Neutrophil (primary cell): ENCODE data around the gene RANBP9.

Experiments
- H3K27ac ChIP-seq: fragments of 200-600 bp; sonication (generic); 2 replicates; pipeline ENCODE4 v1.5.1; 2016; ENCODE audit warnings: mild to moderate bottlenecking, moderate library complexity
- H3K27me3 ChIP-seq: fragments of 200-600 bp; sonication (generic); 2 replicates; pipeline ENCODE4 v1.6.0; 2016; ENCODE audit warnings: mild to moderate bottlenecking
- H3K36me3 ChIP-seq: fragments of 200-600 bp; sonication (generic); 2 replicates; pipeline ENCODE4 v1.5.1; 2017
- H3K4me1 ChIP-seq, 2 experiments: fragments of 200-600 bp in 1 of 2; sonication (generic) in 1 of 2; 1 replicate in 1 of 2; 2 replicates in 1 of 2; pipeline versions ENCODE4 v1.5.1 to v1.6.1; 2013 to 2016; ENCODE audit warnings: low read depth in 1 of 2, low read length in 1 of 2, mild to moderate bottlenecking in 1 of 2, moderate library complexity in 1 of 2; ENCODE audit not compliant: control insufficient read depth in 1 of 2, insufficient read depth in 1 of 2
- H3K4me3 ChIP-seq, 2 experiments: fragments of 200-600 bp in 1 of 2; sonication (generic) in 1 of 2; 1 replicate in 1 of 2; 2 replicates in 1 of 2; pipeline ENCODE4 v1.5.1; 2013 to 2016; ENCODE audit warnings: low read depth in 1 of 2, low read length in 1 of 2, mild to moderate bottlenecking in 1 of 2, moderate library complexity in 1 of 2
- H3K9me3 ChIP-seq: fragments of 200-600 bp; sonication (generic); 2 replicates; pipeline ENCODE4 v1.5.1; 2016
- CTCF ChIP-seq: fragments of 200-600 bp; sonication (generic); IDR thresholded peaks from 2 replicates; pipeline ENCODE4 v1.5.1; 2016; ENCODE audit warnings: antibody characterized with exemption

RANBP9 gene

GRCh38 chr6:13729891-13730290 lies 18.3 kb upstream of the RANBP9 start:
- Histone ChIP-seq H3K9me3 (no peaks in the 10 kb centered on the region), H3K4me3 (no peak overlapping the region), H3K4me1 (no peaks in the 10 kb centered on the region), H3K27ac (no peak overlapping the region), H3K27me3 (no peaks in the 10 kb centered on the region), H3K36me3 (no peaks in the 10 kb centered on the region)
- TF ChIP-seq CTCF = no peak

GRCh38 chr6:13725570-13725969 lies 13.9 kb upstream of the RANBP9 start:
- no peaks in the 10 kb centered on the region for H3K27me3 ChIP-seq
- TF ChIP-seq CTCF = no peak
- H3K9me3 ChIP-seq = no peaks in the 10 kb centered on the region
- H3K36me3 ChIP-seq = no peaks in the 10 kb centered on the region
- H3K27ac ChIP-seq = no peak overlapping the region
- peaks cover 0 to 4% of the 10 kb centered on the region in 2 experiments for H3K4me1 ChIP-seq
- H3K4me3 ChIP-seq = no peak overlapping the region

- no peak for TF ChIP-seq CTCF
- no peaks in the 10 kb centered on the region for H3K36me3 ChIP-seq
- no peaks in the 10 kb centered on the region for H3K27me3 ChIP-seq
- no peak overlapping the region for H3K27ac ChIP-seq
- no peak overlapping the region for H3K4me3 ChIP-seq
- peaks cover 0 to 4% of the 10 kb centered on the region in 2 experiments for H3K4me1 ChIP-seq
- no peaks in the 10 kb centered on the region for H3K9me3 ChIP-seq
These were observed 13.4 kb upstream of the RANBP9 start for GRCh38 chr6:13725052-13725451.

- TF ChIP-seq CTCF = no peak
- no peaks in the 10 kb centered on the region for H3K36me3 ChIP-seq
- H3K4me3 ChIP-seq = no peak overlapping the region
- no peaks in the 10 kb centered on the region for H3K9me3 ChIP-seq
- no peak overlapping the region for H3K27ac ChIP-seq
- peaks cover 0 to 4% of the 10 kb centered on the region in 2 experiments for H3K4me1 ChIP-seq
- H3K27me3 ChIP-seq = no peaks in the 10 kb centered on the region
These were observed 12.5 kb upstream of the RANBP9 start for GRCh38 chr6:13724182-13724581.

- peaks cover 0 to 4% of the 10 kb centered on the region in 2 experiments for H3K4me1 ChIP-seq
- no peaks in the 10 kb centered on the region for H3K36me3 ChIP-seq
- no peak for TF ChIP-seq CTCF
- no peaks in the 10 kb centered on the region for H3K9me3 ChIP-seq
- no peak overlapping the region for H3K27ac ChIP-seq
- H3K4me3 ChIP-seq = no peak overlapping the region
- no peaks in the 10 kb centered on the region for H3K27me3 ChIP-seq
These were observed 11.2 kb upstream of the RANBP9 start for GRCh38 chr6:13722880-13723279.

- H3K4me3 ChIP-seq = no peak overlapping the region
- peaks cover 11 to 15% of the 10 kb centered on the region in 2 experiments for H3K4me1 ChIP-seq
- no peaks in the 10 kb centered on the region for H3K9me3 ChIP-seq
- no peak overlapping the region for H3K27ac ChIP-seq
- H3K27me3 ChIP-seq = no peaks in the 10 kb centered on the region
- TF ChIP-seq CTCF = no peak
- no peaks in the 10 kb centered on the region for H3K36me3 ChIP-seq
These were observed 6.5 kb upstream of the RANBP9 start for GRCh38 chr6:13718123-13718458.
